ENCODE results near the gene BUD31. TPM values are rescaled to one million over a fixed set of nuclear protein-coding genes. Genes with fewer than 3 reads are reported as not detected.

Gene BUD31
- total RNA-seq, 6 donors from 2014 or later, result 48.8 to 85.7 (median 63.8) TPM

DNA sequence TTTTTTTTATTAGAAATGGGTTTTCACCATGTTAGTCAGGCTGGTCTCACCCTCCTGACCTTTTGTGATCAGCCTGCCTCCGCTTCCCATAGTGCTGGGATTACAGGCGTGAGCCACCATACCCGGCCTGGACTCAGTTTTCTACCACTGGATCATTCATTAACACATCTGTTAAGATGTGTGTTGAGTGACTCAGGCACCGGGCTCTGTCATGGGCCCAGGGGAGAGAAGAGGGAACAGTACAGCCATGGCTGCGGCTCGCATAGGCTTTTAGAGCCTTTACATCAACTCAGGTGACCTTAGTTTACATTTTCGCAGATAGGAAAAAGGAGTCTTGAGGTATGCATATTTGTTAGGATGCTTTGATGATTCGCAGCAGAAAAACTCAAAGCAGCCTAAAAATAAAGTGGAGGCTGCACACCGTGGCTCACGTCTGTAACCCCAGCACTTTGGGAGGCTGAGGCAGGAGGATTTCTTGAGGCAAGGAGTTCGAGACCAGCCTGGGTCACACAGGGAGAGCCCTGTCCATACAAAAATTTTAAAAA is 37.3 kb upstream of the BUD31 start:
- Histone ChIP-seq H3K4me3 (no peak overlapping the region), H3K27me3 (no peaks in the 10 kb centered on the region), H3K27ac (peak overlapping the region; percentile 81 to 98 (median 96)), H3K4me1 (peaks cover 16 to 45% (median 32%) of the 10 kb centered on the region in 4 donors), H3K9me3 (no peaks in the 10 kb centered on the region), H3K36me3 (peaks cover 5 to 18% (median 9%) of the 10 kb centered on the region in 4 donors)
- DNase-seq, result no peak
- no peak for ATAC-seq (ENCODE audit: low FRiP score in 2 of 2)
- WGBS, 2 donors, result 91 to 92% methylated on average over 11 of the region's 11 CpGs
- TF ChIP-seq, protein P1, sequence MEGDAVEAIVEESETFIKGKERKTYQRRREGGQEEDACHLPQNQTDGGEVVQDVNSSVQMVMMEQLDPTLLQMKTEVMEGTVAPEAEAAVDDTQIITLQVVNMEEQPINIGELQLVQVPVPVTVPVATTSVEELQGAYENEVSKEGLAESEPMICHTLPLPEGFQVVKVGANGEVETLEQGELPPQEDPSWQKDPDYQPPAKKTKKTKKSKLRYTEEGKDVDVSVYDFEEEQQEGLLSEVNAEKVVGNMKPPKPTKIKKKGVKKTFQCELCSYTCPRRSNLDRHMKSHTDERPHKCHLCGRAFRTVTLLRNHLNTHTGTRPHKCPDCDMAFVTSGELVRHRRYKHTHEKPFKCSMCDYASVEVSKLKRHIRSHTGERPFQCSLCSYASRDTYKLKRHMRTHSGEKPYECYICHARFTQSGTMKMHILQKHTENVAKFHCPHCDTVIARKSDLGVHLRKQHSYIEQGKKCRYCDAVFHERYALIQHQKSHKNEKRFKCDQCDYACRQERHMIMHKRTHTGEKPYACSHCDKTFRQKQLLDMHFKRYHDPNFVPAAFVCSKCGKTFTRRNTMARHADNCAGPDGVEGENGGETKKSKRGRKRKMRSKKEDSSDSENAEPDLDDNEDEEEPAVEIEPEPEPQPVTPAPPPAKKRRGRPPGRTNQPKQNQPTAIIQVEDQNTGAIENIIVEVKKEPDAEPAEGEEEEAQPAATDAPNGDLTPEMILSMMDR (IDR thresholded peaks at IDR 0.05), result no peak
- TF ChIP-seq POLR2AphosphoS5 (IDR thresholded peaks at IDR 0.05) (no peak), EP300 (IDR thresholded peaks at IDR 0.05) (no peak), POLR2A (IDR thresholded peaks at IDR 0.05) (no peak)

DNA sequence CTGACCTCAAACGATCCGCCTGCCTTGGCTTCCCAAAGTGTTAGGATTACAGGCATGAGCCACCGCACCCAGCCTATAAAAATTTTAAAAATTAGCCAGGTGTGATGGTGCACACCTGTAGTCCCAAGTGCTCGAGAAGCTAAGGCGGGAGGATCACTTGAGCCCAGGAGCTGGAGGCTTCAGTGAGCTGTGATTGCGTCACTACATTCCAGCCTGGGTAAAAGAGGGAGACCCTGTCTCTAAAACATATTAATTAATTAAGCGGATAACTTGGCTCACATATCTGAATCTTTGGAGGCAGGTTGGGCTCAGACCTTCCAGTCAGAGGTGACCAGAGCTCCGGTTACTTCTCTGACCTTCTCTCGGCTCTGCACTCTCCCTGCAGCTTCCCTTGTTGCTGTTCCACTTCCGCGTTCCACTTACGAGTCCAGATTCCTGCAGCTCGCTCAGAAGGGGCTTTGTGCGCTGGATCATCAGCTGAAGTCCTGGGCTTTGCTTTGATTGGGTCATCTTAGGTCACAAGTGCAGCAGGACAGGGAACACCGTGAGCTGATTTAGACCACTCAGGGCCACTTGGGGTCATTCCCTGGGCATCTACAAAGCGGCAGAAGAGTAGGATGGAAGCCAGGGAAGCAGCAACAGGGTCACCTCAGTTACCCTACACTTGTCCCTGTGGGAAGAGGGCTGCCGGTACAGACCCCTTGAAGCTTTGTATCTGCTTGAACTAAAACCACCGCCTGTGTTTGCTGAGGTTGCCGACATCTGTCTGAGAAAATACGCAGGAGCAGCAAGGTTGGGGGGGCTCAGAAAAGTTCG is 36.3 kb upstream of the BUD31 start:
- peaks cover 20 to 54% (median 34%) of the 10 kb centered on the region in 4 donors for H3K4me1 ChIP-seq
- peak overlapping the region in 1 of 4 donors; percentile 4 for H3K4me3 ChIP-seq
- whole genome bisulfite sequencing, 2 donors, result 46 to 57% methylated on average over 21 of the region's 21 CpGs
- peaks cover 0 to 15% (median 6%) of the 10 kb centered on the region in 4 donors for H3K36me3 ChIP-seq
- peak overlapping the region; percentile 81 to 98 (median 96) for H3K27ac ChIP-seq
- DNase-seq, result peak in 1 of 2 donors; percentile 85
- H3K27me3 ChIP-seq, result no peaks in the 10 kb centered on the region
- TF ChIP-seq, protein P1 (IDR thresholded peaks at IDR 0.05), result no peak
- TF ChIP-seq POLR2AphosphoS5 (IDR thresholded peaks at IDR 0.05), result peak; percentile 26 to 48
- peak in 2 of 4 donors; percentile 38 to 68 for TF ChIP-seq EP300 (IDR thresholded peaks at IDR 0.05)
- no peak for TF ChIP-seq POLR2A (IDR thresholded peaks at IDR 0.05)
- H3K9me3 ChIP-seq, result no peaks in the 10 kb centered on the region
- peak in 1 of 2 donors; percentile 72 for ATAC-seq (ENCODE audit: low FRiP score in 2 of 2)

DNA sequence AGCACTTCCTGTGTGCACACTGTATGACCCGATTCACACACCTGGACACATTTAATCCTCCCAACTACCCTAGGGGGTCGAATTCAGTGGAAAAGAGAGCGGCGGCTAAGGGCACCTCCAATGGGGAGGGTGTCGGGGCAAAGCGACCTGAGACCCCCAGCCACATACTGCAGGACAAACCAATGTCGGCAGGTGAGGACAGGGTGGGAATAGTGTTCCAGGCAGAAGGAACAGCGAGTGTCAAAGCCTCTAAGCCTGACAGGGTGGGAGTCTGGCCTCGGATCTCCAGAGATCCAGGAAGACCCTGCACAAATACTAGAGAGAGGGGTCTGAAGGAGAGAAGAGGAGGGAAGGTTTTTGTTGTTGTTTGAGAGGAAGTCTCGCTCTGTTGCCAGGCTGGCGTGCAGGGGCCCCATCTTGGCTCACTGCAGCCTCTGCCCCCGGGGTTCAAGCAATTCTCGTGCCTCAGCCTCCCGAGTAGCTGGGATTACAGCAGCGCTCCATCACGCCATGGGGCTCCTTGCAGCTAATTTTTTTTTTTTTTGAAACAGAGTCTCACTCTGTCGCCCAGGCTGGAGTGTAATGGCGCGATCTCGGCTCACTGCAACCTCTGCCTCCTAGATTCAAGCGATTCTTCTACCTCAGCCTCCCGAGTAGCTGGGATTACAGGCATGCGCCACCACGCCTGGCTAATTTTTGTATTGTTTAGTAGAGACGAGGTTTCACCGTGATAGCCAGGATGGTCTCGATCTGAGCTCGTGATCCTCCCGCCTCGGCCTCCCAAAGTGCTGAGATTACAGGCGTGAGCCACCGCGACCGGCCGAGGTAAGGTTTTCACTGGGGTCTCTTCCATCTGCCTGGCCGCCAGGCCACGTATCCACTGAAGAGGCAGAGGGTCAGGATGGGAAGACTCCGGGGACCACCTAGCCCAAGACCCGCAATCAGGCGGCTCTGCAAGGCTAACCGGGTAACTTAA is 35.4 kb upstream of the BUD31 start:
- ATAC-seq (ENCODE audit: low FRiP score in 2 of 2), result no peak
- Histone ChIP-seq H3K36me3 (peaks cover 0 to 23% (median 15%) of the 10 kb centered on the region in 4 donors), H3K4me3 (peak overlapping the region; percentile 76 to 99 (median 88)), H3K27me3 (no peaks in the 10 kb centered on the region), H3K9me3 (no peaks in the 10 kb centered on the region), H3K4me1 (peaks cover 26 to 63% (median 36%) of the 10 kb centered on the region in 4 donors), H3K27ac (peak overlapping the region; percentile 93 to 98 (median 96))
- no peak for TF ChIP-seq EP300 (IDR thresholded peaks at IDR 0.05)
- TF ChIP-seq POLR2A (IDR thresholded peaks at IDR 0.05), result no peak
- TF ChIP-seq, protein P1 (IDR thresholded peaks at IDR 0.05), result no peak
- TF ChIP-seq POLR2AphosphoS5 (IDR thresholded peaks at IDR 0.05), result no peak
- WGBS, 2 donors, result 85% methylated on average over 41 of the region's 41 CpGs
- no peak for DNase-seq

DNA sequence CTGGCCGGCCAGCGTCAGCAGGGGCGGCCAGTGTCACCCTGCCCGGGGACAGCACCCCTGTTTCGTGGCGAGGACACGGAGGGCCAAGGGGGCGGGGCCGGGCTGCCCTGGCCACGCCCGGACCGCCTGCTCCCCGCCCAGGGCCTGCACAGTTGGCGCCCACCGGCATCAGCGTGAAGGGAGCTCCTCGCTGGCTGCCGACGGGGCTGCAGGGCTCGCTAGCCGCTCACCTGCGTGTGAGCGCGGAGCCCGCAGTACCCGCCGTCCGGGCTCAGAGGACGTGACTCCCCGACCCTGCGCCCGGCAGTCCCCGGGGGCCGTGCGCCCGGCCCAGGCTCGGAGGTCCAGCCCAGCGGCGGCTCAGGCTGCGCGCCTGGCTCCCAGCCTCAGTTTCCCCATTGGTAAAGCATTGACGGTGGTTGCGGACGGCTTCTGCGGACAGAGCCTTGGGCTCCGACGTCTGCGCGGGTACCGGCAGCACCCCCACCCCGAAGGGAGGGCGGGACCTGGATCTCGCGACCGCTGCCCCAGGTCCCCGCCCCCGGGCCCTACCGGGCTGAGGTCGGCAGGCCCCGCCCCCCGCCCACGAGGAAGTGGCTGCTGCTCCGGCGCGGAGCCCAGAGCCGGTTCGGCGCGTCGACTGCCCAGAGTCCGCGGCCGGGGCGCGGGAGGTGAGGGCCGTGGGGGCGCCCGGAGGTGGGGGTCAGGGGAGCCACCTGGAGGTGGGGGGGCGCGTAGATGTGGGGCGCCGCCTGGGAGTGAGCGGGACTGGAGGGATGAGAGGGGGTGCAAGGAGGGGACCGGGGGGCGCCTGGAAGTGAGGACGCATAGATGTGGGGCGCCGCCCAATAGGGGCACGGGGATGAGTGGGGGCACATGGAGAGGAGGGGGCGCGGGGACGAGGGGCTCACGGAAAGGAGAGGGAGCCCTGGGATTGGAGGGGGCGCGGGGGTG is 34.4 kb upstream of the BUD31 start, which contains the start of gene ARPC1B:
Gene ARPC1B, plus strand, starts transcription at position 620 of the 954 bp plus-strand sequence. CDS start 10,985 bp downstream, outside the sequence.
- peak within 1 kb of the TSS; percentile 93 to 98 (median 96) for H3K27ac ChIP-seq
- whole genome bisulfite sequencing, 2 donors, result 2% methylated on average over 15 of the region's 95 CpGs
- H3K9me3 ChIP-seq, result no peaks in the 10 kb centered on the region
- peaks cover 36 to 66% (median 44%) of the 10 kb centered on the region in 4 donors for H3K4me1 ChIP-seq
- DNase-seq (peak; percentile 95 to 97), ATAC-seq (ENCODE audit: low FRiP score in 2 of 2) (peak; percentile 81 to 92)
- peak within 1 kb of the TSS; percentile 76 to 99 (median 88) for H3K4me3 ChIP-seq
- no peaks in the 10 kb centered on the region for H3K27me3 ChIP-seq
- peaks cover 0 to 19% (median 16%) of the 10 kb centered on the region in 4 donors for H3K36me3 ChIP-seq
- TF ChIP-seq POLR2A (IDR thresholded peaks at IDR 0.05) (peak in 2 of 4 donors; percentile 79 to 87), POLR2AphosphoS5 (IDR thresholded peaks at IDR 0.05) (peak; percentile 92 to 97), EP300 (IDR thresholded peaks at IDR 0.05) (no peak)
- TF ChIP-seq, protein P1 (IDR thresholded peaks at IDR 0.05), result no peak
